Prostate gland (tissue), 2 donors: ENCODE results near the gene TPCN1.

Source experiments
- CTCF ChIP-seq, 4 experiments: fragments of 200-600 bp in 2 of 4; fragments of 450-650 bp in 2 of 4; sonication (generic) in 2 of 4; IDR thresholded peaks; 1 replicate in 3 of 4; 2 replicates in 1 of 4; pipeline ENCODE4 v1.5.1; 2016 to 2019; ENCODE audit warnings: antibody characterized with exemption in 4 of 4, mild to moderate bottlenecking in 2 of 4, moderate library complexity in 2 of 4
- POLR2A ChIP-seq: fragments of 450-650 bp; IDR thresholded peaks from one replicate; pipeline ENCODE4 v1.6.1; 2016; ENCODE audit warnings: antibody characterized with exemption, mild to moderate bottlenecking
- POLR2AphosphoS5 ChIP-seq: sonication (generic); formaldehyde crosslinking; IDR thresholded peaks from one replicate; pipeline ENCODE4 v1.6.1; 2017; ENCODE audit warnings: antibody characterized with exemption

GRCh38 chr12:113292091-113292490 is 70.8 kb downstream of the TPCN1 start:
- TF ChIP-seq CTCF (IDR thresholded peaks at IDR 0.05): no peak
- no peak for TF ChIP-seq POLR2A
- TF ChIP-seq POLR2AphosphoS5: no peak
